ENCODE results near the gene HOXB6.

Gene HOXB6

GRCh38 chr17:48589060-48589830, 15.5 kb downstream of the HOXB6 start:
- 0 out of 2 replicates have a peak overlapping the region, but pooled peaks have one; percentile 35 for H3K27ac ChIP-seq
- no peak for TF ChIP-seq CTCF (IDR thresholded peaks at IDR 0.05)
- TF ChIP-seq ZFX (IDR thresholded peaks at IDR 0.05; ENCODE audit: borderline replicate concordance) = no peak

- TF ChIP-seq CTCF (IDR thresholded peaks at IDR 0.05) = no peak
- no peak for TF ChIP-seq ZFX (IDR thresholded peaks at IDR 0.05; ENCODE audit: borderline replicate concordance)
Measured at GRCh38 chr17:48588528-48588927, 16.3 kb downstream of the HOXB6 start.

GRCh38 chr17:48588074-48588415, 16.7 kb downstream of the HOXB6 start:
- TF ChIP-seq ZFX (IDR thresholded peaks at IDR 0.05; ENCODE audit: borderline replicate concordance) (no peak), CTCF (IDR thresholded peaks at IDR 0.05) (no peak)
- H3K27ac ChIP-seq = peak overlapping the region; percentile 35

More at GRCh38 chr17:48588528-48588927, 16.3 kb downstream of the HOXB6 start:
- peak overlapping the region; percentile 35; the same call in 1 of the 2 replicates for H3K27ac ChIP-seq

- peak overlapping the region; percentile 35 for H3K27ac ChIP-seq
- TF ChIP-seq CTCF (IDR thresholded peaks at IDR 0.05) = no peak
- no peak for TF ChIP-seq ZFX (IDR thresholded peaks at IDR 0.05; ENCODE audit: borderline replicate concordance)
Measured at GRCh38 chr17:48587276-48588073, 17.3 kb downstream of the HOXB6 start.

GRCh38 chr17:48586355-48587258, 18.2 kb downstream of the HOXB6 start:
- TF ChIP-seq ZFX (IDR thresholded peaks at IDR 0.05; ENCODE audit: borderline replicate concordance) (no peak), CTCF (IDR thresholded peaks at IDR 0.05) (no peak)
- H3K27ac ChIP-seq = no peak overlapping the region

- TF ChIP-seq CTCF (IDR thresholded peaks at IDR 0.05) (no peak), ZFX (IDR thresholded peaks at IDR 0.05; ENCODE audit: borderline replicate concordance) (no peak)
- no peak overlapping the region for H3K27ac ChIP-seq
Measured at GRCh38 chr17:48584223-48584741, 20.5 kb downstream of the HOXB6 start.

Data from 22Rv1 (cell line).